ENCODE results near the gene NDOR1.
"Not testable (repeated sequence)": the region's sequence is repeated elsewhere in the genome, so short reads cannot be mapped to it uniquely, and the experiment has no call there.

Gene NDOR1

GRCh38 chr9:137242269-137243203 lies 37.0 kb downstream of the NDOR1 start:
- peaks cover 22 to 24% of the 10 kb centered on the region in 2 experiments for H3K36me3 ChIP-seq (ENCODE audit: control insufficient read depth in 1 of 2, insufficient read depth in 2 of 2, low read length in 2 of 2)

GRCh38 chr9:137243266-137243625 lies 37.7 kb downstream of the NDOR1 start:
- H3K4me1 ChIP-seq (ENCODE audit: control insufficient read depth in 1 of 2, insufficient read depth in 2 of 2, low read length in 2 of 2) = peaks cover 12 to 19% of the 10 kb centered on the region in 2 experiments
- H3K4me3 ChIP-seq (ENCODE audit: low read depth, low read length); H4K91ac ChIP-seq (ENCODE audit: low read depth, low read length); H2BK5ac ChIP-seq (ENCODE audit: low read depth, low read length, poor library complexity); H2AK5ac ChIP-seq (ENCODE audit: low read length); H3K27me3 ChIP-seq (ENCODE audit: insufficient read depth, low read length); H3K4me2 ChIP-seq (ENCODE audit: low read length); H3K14ac ChIP-seq (ENCODE audit: low read length); H4K12ac ChIP-seq (ENCODE audit: low read depth, low read length); H3K27ac ChIP-seq (ENCODE audit: low read depth, low read length); H3K23ac ChIP-seq (ENCODE audit: low read length); H2BK120ac ChIP-seq (ENCODE audit: insufficient read depth, low read length, poor library complexity); H4K8ac ChIP-seq (ENCODE audit: low read depth, low read length); H3K9ac ChIP-seq (ENCODE audit: low read length); H3K18ac ChIP-seq (ENCODE audit: low read length); H2BK12ac ChIP-seq (ENCODE audit: low read length); H3K79me1 ChIP-seq (ENCODE audit: low read length); H3K4ac ChIP-seq (ENCODE audit: low read depth, low read length); H2AFZ ChIP-seq (ENCODE audit: insufficient read depth, low read length, poor library complexity); H3K9me3 ChIP-seq (ENCODE audit: insufficient read depth, low read depth, low read length): not testable (repeated sequence)
- peaks cover 22 to 24% of the 10 kb centered on the region in 2 experiments for H3K36me3 ChIP-seq (ENCODE audit: control insufficient read depth in 1 of 2, insufficient read depth in 2 of 2, low read length in 2 of 2)
- no CpG with 5 or more reads among the region's 18 CpGs for WGBS (ENCODE audit: extremely low coverage, insufficient coverage, insufficient read length)
- DNase-seq = peak in 1 of 2 donors; percentile 48
- H3K79me2 ChIP-seq (ENCODE audit: control insufficient read depth, insufficient read depth, low read length, poor library complexity) = peaks cover 14% of the 10 kb centered on the region

More at GRCh38 chr9:137242269-137243203, 37.0 kb downstream of the NDOR1 start:
- H3K79me2 ChIP-seq (ENCODE audit: control insufficient read depth, insufficient read depth, low read length, poor library complexity) = peaks cover 14% of the 10 kb centered on the region
- no peak overlapping the region for H4K12ac ChIP-seq (ENCODE audit: low read depth, low read length)
- H2BK5ac ChIP-seq (ENCODE audit: low read depth, low read length, poor library complexity) = no peak overlapping the region
- peak overlapping the region; percentile 86 for H3K9ac ChIP-seq (ENCODE audit: low read length)
- H3K4ac ChIP-seq (ENCODE audit: low read depth, low read length) = peak overlapping the region; percentile 94
- no peak overlapping the region for H4K91ac ChIP-seq (ENCODE audit: low read depth, low read length)
- H2BK12ac ChIP-seq (ENCODE audit: low read length) = no peak overlapping the region
- H3K4me2 ChIP-seq (ENCODE audit: low read length) = peak overlapping the region; percentile 85
- H3K79me1 ChIP-seq (ENCODE audit: low read length) = peaks cover 8% of the 10 kb centered on the region
- H3K23ac ChIP-seq (ENCODE audit: low read length) = no peak overlapping the region
- no peak for DNase-seq
- H2BK120ac ChIP-seq (ENCODE audit: insufficient read depth, low read length, poor library complexity) = no peak overlapping the region
- peaks cover 12 to 19% of the 10 kb centered on the region in 2 experiments for H3K4me1 ChIP-seq (ENCODE audit: control insufficient read depth in 1 of 2, insufficient read depth in 2 of 2, low read length in 2 of 2)
- H3K18ac ChIP-seq (ENCODE audit: low read length) = peak overlapping the region; percentile 54
- peak overlapping the region; percentile 61 for H3K14ac ChIP-seq (ENCODE audit: low read length)
- no peak overlapping the region for H2AFZ ChIP-seq (ENCODE audit: insufficient read depth, low read length, poor library complexity)
- no peak overlapping the region for H3K27ac ChIP-seq (ENCODE audit: low read depth, low read length)
- peaks cover 3% of the 10 kb centered on the region for H3K9me3 ChIP-seq (ENCODE audit: insufficient read depth, low read depth, low read length)
- H3K27me3 ChIP-seq (ENCODE audit: insufficient read depth, low read length) = no peaks in the 10 kb centered on the region
- peak overlapping the region; percentile 95 for H3K4me3 ChIP-seq (ENCODE audit: low read depth, low read length)
- no peak overlapping the region for H4K8ac ChIP-seq (ENCODE audit: low read depth, low read length)
- WGBS (ENCODE audit: extremely low coverage, insufficient coverage, insufficient read length) = no CpG with 5 or more reads among the region's 36 CpGs
- no peak overlapping the region for H2AK5ac ChIP-seq (ENCODE audit: low read length)

- no peaks in the 10 kb centered on the region for H3K27me3 ChIP-seq (ENCODE audit: insufficient read depth, low read length)
- no peak overlapping the region for H3K23ac ChIP-seq (ENCODE audit: low read length)
- H2BK5ac ChIP-seq (ENCODE audit: low read depth, low read length, poor library complexity) = no peak overlapping the region
- H2BK12ac ChIP-seq (ENCODE audit: low read length) = no peak overlapping the region
- peaks cover 3% of the 10 kb centered on the region for H3K9me3 ChIP-seq (ENCODE audit: insufficient read depth, low read depth, low read length)
- no peak overlapping the region for H2AFZ ChIP-seq (ENCODE audit: insufficient read depth, low read length, poor library complexity)
- H4K8ac ChIP-seq (ENCODE audit: low read depth, low read length) = no peak overlapping the region
- no peak overlapping the region for H3K4me2 ChIP-seq (ENCODE audit: low read length)
- H2BK120ac ChIP-seq (ENCODE audit: insufficient read depth, low read length, poor library complexity) = no peak overlapping the region
- no peak overlapping the region for H3K14ac ChIP-seq (ENCODE audit: low read length)
- WGBS (ENCODE audit: extremely low coverage, insufficient coverage, insufficient read length) = no CpG with 5 or more reads among the region's 15 CpGs
- H3K4me1 ChIP-seq (ENCODE audit: control insufficient read depth in 1 of 2, insufficient read depth in 2 of 2, low read length in 2 of 2) = peaks cover 12 to 19% of the 10 kb centered on the region in 2 experiments
- H4K91ac ChIP-seq (ENCODE audit: low read depth, low read length) = no peak overlapping the region
- H3K4me3 ChIP-seq (ENCODE audit: low read depth, low read length) = peak overlapping the region; percentile 42
- H3K9ac ChIP-seq (ENCODE audit: low read length) = no peak overlapping the region
- no peak overlapping the region for H3K27ac ChIP-seq (ENCODE audit: low read depth, low read length)
- H2AK5ac ChIP-seq (ENCODE audit: low read length) = no peak overlapping the region
- H3K79me1 ChIP-seq (ENCODE audit: low read length) = peaks cover 8% of the 10 kb centered on the region
- H3K18ac ChIP-seq (ENCODE audit: low read length) = no peak overlapping the region
- no peak overlapping the region for H3K4ac ChIP-seq (ENCODE audit: low read depth, low read length)
- no peak overlapping the region for H4K12ac ChIP-seq (ENCODE audit: low read depth, low read length)
- H3K36me3 ChIP-seq (ENCODE audit: control insufficient read depth in 1 of 2, insufficient read depth in 2 of 2, low read length in 2 of 2) = peaks cover 22 to 24% of the 10 kb centered on the region in 2 experiments
- DNase-seq = peak; percentile 50 to 57
- H3K79me2 ChIP-seq (ENCODE audit: control insufficient read depth, insufficient read depth, low read length, poor library complexity) = peaks cover 14% of the 10 kb centered on the region
These were observed 38.4 kb downstream of the NDOR1 start for GRCh38 chr9:137243626-137244485.

Measured in trophoblast cell (in vitro differentiated cells and primary cell).